Activated T-helper 1 cell treated with Interleukin-2 at 50 U/mL for 16 hours (primary cell): ENCODE data around the gene CFAP74.

Experiments
- DNase-seq: peaks from one replicate; pipeline ENCODE4 v3.0.0-alpha.2; 2020; ENCODE audit warnings: low read depth

Gene CFAP74

DNA sequence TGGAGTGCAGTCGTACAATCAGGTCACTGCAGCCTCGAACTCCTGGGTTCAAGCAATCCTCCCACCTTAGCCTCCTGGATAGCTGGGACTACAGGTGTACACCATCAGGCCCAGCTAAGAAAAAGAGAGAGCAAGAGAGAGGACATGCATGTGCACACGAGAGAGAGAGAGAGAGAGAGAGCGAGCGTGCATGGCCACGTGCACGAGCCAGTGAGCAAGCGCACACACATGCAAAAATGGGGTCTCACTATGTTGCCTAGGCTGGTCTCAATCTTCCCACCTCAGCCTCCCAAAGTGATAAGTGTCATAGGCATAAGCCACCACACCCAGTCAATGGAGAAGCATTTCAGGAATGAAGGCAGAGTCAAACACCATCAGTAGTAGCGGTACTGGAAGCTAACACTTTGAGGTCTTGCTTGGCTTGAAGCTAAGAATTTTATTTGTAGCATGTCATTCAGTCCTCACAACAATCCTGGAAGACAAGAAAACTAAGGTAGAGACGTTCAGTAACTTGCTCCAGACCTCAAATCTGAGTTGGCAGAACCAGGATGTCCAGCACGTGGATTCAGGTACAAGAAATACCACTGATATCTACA, 127.2 kb downstream of the CFAP74 start:
- DNase-seq = no peak

DNA sequence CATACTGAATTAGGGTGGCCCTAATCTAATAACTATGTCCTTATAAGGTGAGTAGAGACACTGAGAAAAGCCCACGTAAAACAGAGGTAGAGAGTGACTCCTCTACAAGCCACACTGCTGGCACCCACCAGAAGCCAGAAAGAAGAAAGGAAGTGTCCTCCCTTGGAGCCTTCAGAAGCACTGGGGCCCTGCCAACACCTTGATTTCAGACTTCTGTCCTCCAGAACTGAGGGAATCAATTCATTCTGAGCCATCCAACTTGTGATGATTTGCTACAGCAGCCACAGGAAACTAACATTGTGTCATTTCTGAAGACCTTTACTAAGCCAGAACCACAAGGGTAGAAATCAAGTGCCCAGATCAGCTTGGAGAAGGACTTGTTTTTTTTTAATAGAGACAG, 127.7 kb downstream of the CFAP74 start:
- DNase-seq = no peak

DNA sequence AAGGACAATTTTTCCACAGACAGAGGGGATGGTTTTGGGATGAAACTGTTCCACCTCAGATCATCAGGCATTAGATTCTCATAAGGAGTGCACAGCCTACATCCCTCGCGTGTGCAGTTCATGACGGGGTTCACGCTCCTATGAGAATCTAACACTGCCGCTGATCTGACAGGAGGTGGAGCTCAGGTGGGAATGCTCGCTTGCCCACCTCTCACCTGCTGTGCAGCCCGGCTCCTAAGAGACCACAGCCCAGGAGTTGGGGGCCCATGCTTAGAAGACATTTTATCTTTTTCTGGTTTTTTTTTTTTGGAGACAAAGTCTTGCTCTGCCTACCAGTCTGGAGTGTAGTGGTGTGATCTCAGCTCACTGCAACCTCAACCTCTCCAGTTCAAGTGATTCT, 128.7 kb downstream of the CFAP74 start:
- no peak for DNase-seq

DNA sequence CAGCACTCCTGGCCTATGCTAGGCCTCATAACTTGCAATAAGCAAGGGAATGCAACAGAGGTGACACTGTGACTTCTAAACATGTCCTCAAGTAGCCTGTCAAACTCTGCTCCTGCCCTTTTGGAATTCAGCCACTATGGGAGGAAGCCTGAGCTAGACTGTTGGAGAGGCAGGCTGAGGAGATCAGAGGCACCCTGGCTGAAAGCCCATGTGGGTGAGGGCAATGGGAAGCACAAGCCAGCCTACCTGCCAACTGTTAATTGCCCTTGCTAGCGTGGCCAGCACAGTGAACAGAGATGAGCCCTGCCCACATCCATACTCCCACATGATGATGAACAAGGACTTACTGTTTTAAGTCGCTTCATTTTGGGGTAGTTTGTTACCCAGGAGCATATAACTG, 130.4 kb downstream of the CFAP74 start:
- no peak for DNase-seq

DNA sequence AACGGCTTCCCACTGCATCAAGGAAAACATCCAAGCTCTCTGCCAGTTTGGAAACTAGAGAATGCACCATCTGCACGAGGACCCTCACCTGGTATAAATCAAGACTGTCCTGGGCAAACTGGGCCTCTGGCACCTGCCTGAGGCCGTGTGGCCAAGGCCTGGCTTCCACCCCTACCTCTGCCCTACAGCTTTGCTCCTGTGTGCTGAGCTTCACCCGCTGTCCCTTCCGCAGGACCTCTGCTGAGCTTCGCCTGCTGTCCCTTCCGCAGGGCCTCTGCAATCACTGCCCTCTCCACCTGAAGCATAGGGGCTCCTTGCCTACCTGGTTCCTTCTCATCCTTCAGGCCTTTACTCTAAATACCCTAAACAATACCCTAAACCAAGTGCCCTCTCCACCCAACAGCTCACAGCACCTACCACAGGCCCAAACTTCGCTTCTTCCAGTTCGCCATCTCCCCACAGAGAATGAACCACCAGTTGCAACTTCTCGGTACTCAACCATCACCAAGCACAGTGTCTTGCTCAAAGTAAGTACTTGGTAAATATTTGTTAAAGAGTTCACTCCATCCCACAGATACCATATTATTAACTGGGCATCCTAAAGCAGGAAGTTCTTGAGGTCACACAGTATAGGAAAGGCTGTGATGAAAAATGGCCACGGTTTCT, 131.1 kb downstream of the CFAP74 start:
- no peak for DNase-seq
